ENCODE measurements around the gene KIT. TPM values are rescaled to one million over a fixed set of nuclear protein-coding genes. Genes with fewer than 3 reads are reported as not detected.

KIT gene
- total and polyA plus RNA-seq, 2 of the 4 experiments (the other 2 are of a cell fraction) = 3.3 to 5.9 TPM

DNA sequence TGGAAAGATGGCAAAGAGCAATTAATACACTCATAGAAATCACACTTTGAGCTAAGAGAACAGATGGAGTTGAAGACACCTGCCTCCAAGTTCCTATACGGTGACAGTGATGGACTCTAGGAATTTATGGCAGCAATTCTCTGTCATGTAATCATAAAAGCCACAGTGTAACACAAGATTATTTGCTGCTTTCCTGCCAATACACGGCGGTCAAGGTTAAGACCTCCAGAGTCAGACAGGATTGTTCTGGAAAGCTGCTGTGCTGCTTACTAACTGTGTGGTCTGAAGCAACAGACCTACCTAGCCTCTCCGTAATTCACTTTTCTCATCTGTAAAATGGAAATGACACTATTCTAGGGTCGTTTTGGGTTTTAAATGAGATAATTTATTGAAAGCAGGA, 14.6 kb upstream of the KIT start:
- Histone ChIP-seq H2BK120ac (ENCODE audit: low read depth, low read length) (no peak overlapping the region), H3K4me1 (ENCODE audit: control insufficient read depth, insufficient read depth, low read length) (peaks cover 3% of the 10 kb centered on the region), H3K27me3 (ENCODE audit: control insufficient read depth, insufficient read depth, low read length) (no peaks in the 10 kb centered on the region), H3K27ac (ENCODE audit: insufficient read depth, low read length) (no peak overlapping the region), H3K14ac (replicated peaks; ENCODE audit: low read depth, low read length) (no peak overlapping the region), H3K4me2 (ENCODE audit: low read depth, low read length) (no peak overlapping the region), H3K4ac (ENCODE audit: low read depth, low read length) (no peak overlapping the region), H3K9me3 (ENCODE audit: control insufficient read depth, insufficient read depth, low read length) (no peaks in the 10 kb centered on the region), H3K56ac (ENCODE audit: extremely low read depth, insufficient read depth, low read length) (no peak overlapping the region), H4K20me1 (ENCODE audit: insufficient read depth, low read length) (no peaks in the 10 kb centered on the region), H2AK5ac (ENCODE audit: low read depth, low read length) (no peak overlapping the region), H4K5ac (ENCODE audit: low read depth, low read length) (no peak overlapping the region), H2BK5ac (ENCODE audit: low read depth, low read length, poor library complexity, severe bottlenecking) (no peak overlapping the region), H3K9me1 (ENCODE audit: insufficient read depth, low read length) (peaks cover 3% of the 10 kb centered on the region; the same call in 1 of the 2 replicates), H2BK15ac (ENCODE audit: low read depth, low read length) (no peak overlapping the region), H2AFZ (replicated peaks; ENCODE audit: low read length, poor library complexity) (no peak overlapping the region), H3K36me3 (ENCODE audit: control insufficient read depth, insufficient read depth, low read length) (no peaks in the 10 kb centered on the region), H3K18ac (ENCODE audit: low read depth, low read length) (no peak overlapping the region), H3K9ac (ENCODE audit: low read depth, low read length) (no peak overlapping the region), H2BK20ac (ENCODE audit: low read depth, low read length) (no peak overlapping the region), H4K8ac (ENCODE audit: low read depth in 2 of 2, low read length in 2 of 2) (no peak overlapping the region), H2AK9ac (replicated peaks; ENCODE audit: low read depth, low read length, poor library complexity) (no peak overlapping the region), H3K4me3 (ENCODE audit: insufficient read depth, low read depth, low read length) (no peak overlapping the region), H3K79me1 (ENCODE audit: low read depth in 1 of 2, low read length in 2 of 2) (no peaks in the 10 kb centered on the region), H3K23ac (ENCODE audit: low read depth, low read length) (no peak overlapping the region), H4K91ac (ENCODE audit: insufficient read depth, low read depth, low read length) (no peak overlapping the region)
- dilution Hi-C loops (cut with HindIII; ENCODE audit: low sequenced_read_pairs, unreplicated experiment) (no loop called here), in situ Hi-C loops (cut with MboI; ENCODE audit: low sequenced_read_pairs) (no loop called here), intact Hi-C loops (cut with micrococcal nuclease) (no loop called here)
- DNase-seq (no peak), ATAC-seq (ENCODE audit: low read depth) (no peak)
- no TSS peak for BruUV-seq (replicated peaks)
- POLR2A ChIA-PET (ENCODE audit: unreplicated experiment) = no interaction called here
- CTCF ChIA-PET = no interaction called here
- WGBS, 2 experiments (ENCODE audit: extremely low coverage in 2 of 2, insufficient read length in 1 of 2) = no CpG with 5 or more reads among the region's 5 CpGs
- TF ChIP-seq RFX5 (IDR thresholded peaks at IDR 0.05; ENCODE audit: low read depth, low read length) (no peak), FOS (IDR thresholded peaks at IDR 0.05; ENCODE audit: low read depth, low read length) (no peak), BHLHE40 (IDR thresholded peaks at IDR 0.05; ENCODE audit: low read depth, low read length) (no peak), NFE2L2 (IDR thresholded peaks at IDR 0.05; ENCODE audit: low read depth, low read length) (no peak), CEBPB (IDR thresholded peaks at IDR 0.05; ENCODE audit: low read depth, low read length) (no peak), RAD21 (IDR thresholded peaks at IDR 0.05; ENCODE audit: low read length) (no peak), MAZ (IDR thresholded peaks at IDR 0.05; ENCODE audit: borderline replicate concordance, low read depth, low read length) (no peak), RCOR1 (IDR thresholded peaks at IDR 0.05; ENCODE audit: insufficient replicate concordance, low read length) (no peak), MAFK (IDR thresholded peaks at IDR 0.05; ENCODE audit: low read depth, low read length) (no peak), POLR2A (IDR thresholded peaks at IDR 0.05; ENCODE audit: low read depth, low read length) (no peak), CHD1 (IDR thresholded peaks at IDR 0.05; ENCODE audit: low read depth, low read length) (no peak)
- TF ChIP-seq, protein P1, sequence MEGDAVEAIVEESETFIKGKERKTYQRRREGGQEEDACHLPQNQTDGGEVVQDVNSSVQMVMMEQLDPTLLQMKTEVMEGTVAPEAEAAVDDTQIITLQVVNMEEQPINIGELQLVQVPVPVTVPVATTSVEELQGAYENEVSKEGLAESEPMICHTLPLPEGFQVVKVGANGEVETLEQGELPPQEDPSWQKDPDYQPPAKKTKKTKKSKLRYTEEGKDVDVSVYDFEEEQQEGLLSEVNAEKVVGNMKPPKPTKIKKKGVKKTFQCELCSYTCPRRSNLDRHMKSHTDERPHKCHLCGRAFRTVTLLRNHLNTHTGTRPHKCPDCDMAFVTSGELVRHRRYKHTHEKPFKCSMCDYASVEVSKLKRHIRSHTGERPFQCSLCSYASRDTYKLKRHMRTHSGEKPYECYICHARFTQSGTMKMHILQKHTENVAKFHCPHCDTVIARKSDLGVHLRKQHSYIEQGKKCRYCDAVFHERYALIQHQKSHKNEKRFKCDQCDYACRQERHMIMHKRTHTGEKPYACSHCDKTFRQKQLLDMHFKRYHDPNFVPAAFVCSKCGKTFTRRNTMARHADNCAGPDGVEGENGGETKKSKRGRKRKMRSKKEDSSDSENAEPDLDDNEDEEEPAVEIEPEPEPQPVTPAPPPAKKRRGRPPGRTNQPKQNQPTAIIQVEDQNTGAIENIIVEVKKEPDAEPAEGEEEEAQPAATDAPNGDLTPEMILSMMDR (conservative IDR thresholded peaks at IDR 0.05; ENCODE audit: low read depth, low read length) = no peak
- TF ChIP-seq, protein P2, sequence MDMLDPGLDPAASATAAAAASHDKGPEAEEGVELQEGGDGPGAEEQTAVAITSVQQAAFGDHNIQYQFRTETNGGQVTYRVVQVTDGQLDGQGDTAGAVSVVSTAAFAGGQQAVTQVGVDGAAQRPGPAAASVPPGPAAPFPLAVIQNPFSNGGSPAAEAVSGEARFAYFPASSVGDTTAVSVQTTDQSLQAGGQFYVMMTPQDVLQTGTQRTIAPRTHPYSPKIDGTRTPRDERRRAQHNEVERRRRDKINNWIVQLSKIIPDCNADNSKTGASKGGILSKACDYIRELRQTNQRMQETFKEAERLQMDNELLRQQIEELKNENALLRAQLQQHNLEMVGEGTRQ (IDR thresholded peaks at IDR 0.05; ENCODE audit: low read depth, low read length) = no peak

All from IMR-90 (cell line).